HL-60 (cell line): Measurements from ENCODE around the gene ADIPOR2.

Experiments used
- DNase-seq, 2 experiments: peaks; one replicate each; pipeline ENCODE4 v3.0.0-alpha.2; 2010 to 2020; ENCODE audit warnings: low read depth in 1 of 2, low spot score in 1 of 2
- H3K27ac ChIP-seq: fragments of 250-450 bp; sonication (Bioruptor Pico); replicated peaks from 2 replicates; pipeline ENCODE4 v1.5.1; 2020; ENCODE audit warnings: mild to moderate bottlenecking, moderate library complexity
- H3K27me3 ChIP-seq: fragments of 250-450 bp; sonication (Bioruptor Pico); 2 replicates; pipeline ENCODE4 v1.5.1; 2021; ENCODE audit warnings: mild to moderate bottlenecking, moderate library complexity; ENCODE audit not compliant: insufficient read depth, poor library complexity, severe bottlenecking
- H3K4me3 ChIP-seq: replicated peaks from 2 replicates; pipeline ENCODE4 v1.5.1; 2011; ENCODE audit warnings: mild to moderate bottlenecking, control low read depth, low read length; ENCODE audit not compliant: insufficient read depth
- GABPA ChIP-seq: IDR thresholded peaks from 2 replicates; pipeline ENCODE4 v1.6.1; 2012; ENCODE audit warnings: low read depth
- POLR2AphosphoS5 ChIP-seq: IDR thresholded peaks from 2 replicates; pipeline ENCODE4 v1.6.1; 2012; ENCODE audit warnings: low read depth
- SPI1 ChIP-seq: IDR thresholded peaks from 2 replicates; pipeline ENCODE4 v1.6.1; 2012; ENCODE audit warnings: low read depth, mild to moderate bottlenecking, borderline replicate concordance
- TF ChIP-seq, protein P1 (sequence below): IDR thresholded peaks from 2 replicates; pipeline ENCODE4 v1.6.1; 2012; ENCODE audit warnings: low read depth; ENCODE audit not compliant: insufficient replicate concordance
- TF ChIP-seq, protein P2 (sequence below): IDR thresholded peaks from one replicate; pipeline ENCODE4 v1.5.1; 2011; ENCODE audit warnings: low read length, control low read depth, inconsistent platforms; ENCODE audit not compliant: insufficient read depth

ADIPOR2 gene

DNA sequence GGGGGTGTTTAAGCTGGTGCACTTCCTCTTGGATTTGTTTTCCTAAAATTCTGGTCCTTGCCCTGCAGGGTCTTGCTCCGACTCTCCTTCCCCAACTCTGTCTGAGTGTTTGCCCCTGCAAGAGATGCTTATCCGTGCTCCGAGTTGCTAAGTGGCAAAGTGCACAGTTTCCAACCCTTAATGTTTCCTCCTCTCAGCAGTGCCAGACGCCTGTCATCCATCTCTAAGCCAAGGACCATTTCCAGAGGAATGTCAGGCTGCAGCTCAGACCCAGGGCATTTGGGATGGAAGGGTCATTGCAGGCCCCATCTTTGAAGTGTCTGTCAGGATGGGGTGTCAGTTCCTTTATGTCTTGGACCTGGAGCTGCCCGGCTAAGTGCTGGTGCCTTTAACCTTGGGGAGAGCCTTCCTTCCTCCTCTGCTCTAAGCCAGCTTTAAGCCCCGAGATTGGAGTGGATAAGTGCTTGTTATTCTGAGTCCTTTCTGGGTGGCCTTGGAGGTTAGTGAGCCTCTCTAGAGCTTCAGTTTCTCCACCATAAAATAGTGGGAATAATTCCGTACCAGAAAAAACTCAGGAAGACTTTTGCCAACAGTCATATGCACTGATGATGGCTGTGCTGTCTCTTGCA, 46.9 kb upstream of the ADIPOR2 start:
- TF ChIP-seq SPI1 (no peak), POLR2AphosphoS5 (no peak), GABPA (no peak)
- TF ChIP-seq, protein P1, sequence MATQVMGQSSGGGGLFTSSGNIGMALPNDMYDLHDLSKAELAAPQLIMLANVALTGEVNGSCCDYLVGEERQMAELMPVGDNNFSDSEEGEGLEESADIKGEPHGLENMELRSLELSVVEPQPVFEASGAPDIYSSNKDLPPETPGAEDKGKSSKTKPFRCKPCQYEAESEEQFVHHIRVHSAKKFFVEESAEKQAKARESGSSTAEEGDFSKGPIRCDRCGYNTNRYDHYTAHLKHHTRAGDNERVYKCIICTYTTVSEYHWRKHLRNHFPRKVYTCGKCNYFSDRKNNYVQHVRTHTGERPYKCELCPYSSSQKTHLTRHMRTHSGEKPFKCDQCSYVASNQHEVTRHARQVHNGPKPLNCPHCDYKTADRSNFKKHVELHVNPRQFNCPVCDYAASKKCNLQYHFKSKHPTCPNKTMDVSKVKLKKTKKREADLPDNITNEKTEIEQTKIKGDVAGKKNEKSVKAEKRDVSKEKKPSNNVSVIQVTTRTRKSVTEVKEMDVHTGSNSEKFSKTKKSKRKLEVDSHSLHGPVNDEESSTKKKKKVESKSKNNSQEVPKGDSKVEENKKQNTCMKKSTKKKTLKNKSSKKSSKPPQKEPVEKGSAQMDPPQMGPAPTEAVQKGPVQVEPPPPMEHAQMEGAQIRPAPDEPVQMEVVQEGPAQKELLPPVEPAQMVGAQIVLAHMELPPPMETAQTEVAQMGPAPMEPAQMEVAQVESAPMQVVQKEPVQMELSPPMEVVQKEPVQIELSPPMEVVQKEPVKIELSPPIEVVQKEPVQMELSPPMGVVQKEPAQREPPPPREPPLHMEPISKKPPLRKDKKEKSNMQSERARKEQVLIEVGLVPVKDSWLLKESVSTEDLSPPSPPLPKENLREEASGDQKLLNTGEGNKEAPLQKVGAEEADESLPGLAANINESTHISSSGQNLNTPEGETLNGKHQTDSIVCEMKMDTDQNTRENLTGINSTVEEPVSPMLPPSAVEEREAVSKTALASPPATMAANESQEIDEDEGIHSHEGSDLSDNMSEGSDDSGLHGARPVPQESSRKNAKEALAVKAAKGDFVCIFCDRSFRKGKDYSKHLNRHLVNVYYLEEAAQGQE = no peak
- TF ChIP-seq, protein P2, sequence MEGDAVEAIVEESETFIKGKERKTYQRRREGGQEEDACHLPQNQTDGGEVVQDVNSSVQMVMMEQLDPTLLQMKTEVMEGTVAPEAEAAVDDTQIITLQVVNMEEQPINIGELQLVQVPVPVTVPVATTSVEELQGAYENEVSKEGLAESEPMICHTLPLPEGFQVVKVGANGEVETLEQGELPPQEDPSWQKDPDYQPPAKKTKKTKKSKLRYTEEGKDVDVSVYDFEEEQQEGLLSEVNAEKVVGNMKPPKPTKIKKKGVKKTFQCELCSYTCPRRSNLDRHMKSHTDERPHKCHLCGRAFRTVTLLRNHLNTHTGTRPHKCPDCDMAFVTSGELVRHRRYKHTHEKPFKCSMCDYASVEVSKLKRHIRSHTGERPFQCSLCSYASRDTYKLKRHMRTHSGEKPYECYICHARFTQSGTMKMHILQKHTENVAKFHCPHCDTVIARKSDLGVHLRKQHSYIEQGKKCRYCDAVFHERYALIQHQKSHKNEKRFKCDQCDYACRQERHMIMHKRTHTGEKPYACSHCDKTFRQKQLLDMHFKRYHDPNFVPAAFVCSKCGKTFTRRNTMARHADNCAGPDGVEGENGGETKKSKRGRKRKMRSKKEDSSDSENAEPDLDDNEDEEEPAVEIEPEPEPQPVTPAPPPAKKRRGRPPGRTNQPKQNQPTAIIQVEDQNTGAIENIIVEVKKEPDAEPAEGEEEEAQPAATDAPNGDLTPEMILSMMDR = no peak
- no peaks in the 10 kb centered on the region for H3K27me3 ChIP-seq
- no peak for DNase-seq
- no peak overlapping the region for H3K27ac ChIP-seq
- H3K4me3 ChIP-seq = no peak overlapping the region

DNA sequence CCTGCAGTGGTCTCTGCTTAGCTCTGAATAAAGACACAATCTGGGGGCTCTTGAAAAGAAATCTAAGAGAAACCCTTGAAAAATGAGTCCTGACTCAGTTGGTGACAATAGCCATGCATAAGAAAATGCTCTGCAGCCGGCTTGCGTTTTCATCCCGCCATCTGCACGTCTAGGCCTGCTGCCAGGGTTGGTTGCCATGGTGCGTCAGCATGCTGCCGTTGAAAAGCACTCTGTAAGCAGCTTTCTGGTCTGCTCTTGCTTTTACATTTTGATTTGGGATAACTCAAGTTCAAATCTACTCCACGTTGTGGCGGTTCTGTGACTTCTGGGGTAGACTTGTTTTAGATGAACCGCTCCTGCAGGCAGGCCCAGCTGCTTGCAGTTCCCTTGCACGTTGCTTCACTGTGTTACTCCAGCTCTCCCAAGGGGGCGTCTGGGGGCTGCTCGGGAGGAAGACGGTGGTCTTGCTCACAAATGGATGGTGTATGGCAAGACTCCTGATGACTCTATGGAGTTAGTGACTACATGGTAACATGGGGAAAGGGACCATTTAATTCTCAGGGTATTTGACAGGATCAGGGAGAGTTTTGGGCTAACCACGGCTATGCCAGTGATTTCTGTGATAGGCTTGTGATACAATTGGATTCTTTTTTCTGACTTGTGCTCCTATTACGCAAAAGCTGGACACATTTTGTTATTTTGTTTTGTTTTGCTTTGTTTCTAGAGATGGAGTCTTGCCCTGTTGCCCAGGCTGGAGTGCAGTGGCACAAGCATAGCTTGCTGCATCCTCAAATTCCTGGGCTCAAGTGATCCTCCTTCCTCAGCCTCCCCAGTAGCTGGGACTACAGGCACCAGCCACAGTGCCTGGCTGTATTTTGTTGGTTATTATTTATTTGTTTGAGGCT, 46.1 kb upstream of the ADIPOR2 start:
- Histone ChIP-seq H3K4me3 (no peak overlapping the region), H3K27ac (no peak overlapping the region), H3K27me3 (no peaks in the 10 kb centered on the region)
- TF ChIP-seq SPI1 (no peak), POLR2AphosphoS5 (no peak), GABPA (no peak)
- TF ChIP-seq, protein P1 = no peak
- TF ChIP-seq, protein P2 = no peak
- no peak for DNase-seq

DNA sequence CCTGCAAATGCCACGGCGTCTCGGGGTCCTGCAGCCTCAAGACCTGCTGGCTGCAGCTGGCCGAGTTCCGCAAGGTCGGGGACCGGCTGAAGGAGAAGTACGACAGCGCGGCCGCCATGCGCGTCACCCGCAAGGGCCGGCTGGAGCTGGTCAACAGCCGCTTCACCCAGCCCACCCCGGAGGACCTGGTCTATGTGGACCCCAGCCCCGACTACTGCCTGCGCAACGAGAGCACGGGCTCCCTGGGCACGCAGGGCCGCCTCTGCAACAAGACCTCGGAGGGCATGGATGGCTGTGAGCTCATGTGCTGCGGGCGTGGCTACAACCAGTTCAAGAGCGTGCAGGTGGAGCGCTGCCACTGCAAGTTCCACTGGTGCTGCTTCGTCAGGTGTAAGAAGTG, 45.1 kb upstream of the ADIPOR2 start:
- no peak for DNase-seq
- H3K4me3 ChIP-seq = no peak overlapping the region
- H3K27ac ChIP-seq = no peak overlapping the region
- TF ChIP-seq, protein P1 = no peak
- TF ChIP-seq SPI1 (no peak), GABPA (no peak), POLR2AphosphoS5 (no peak)
- TF ChIP-seq, protein P2 = no peak
- no peaks in the 10 kb centered on the region for H3K27me3 ChIP-seq
